Superior temporal gyrus (tissue), 1 donor: ENCODE data around the gene NAALADL2.
"Not testable (repeated sequence)": the region's sequence is repeated elsewhere in the genome, so short reads cannot be mapped to it uniquely, and the experiment has no call there.

Source experiments
- DNase-seq: peaks from one replicate; pipeline ENCODE4 v3.0.0-alpha.2; 2016; ENCODE audit errors: extremely low spot score

NAALADL2 gene

GRCh38 chr3:175421902-175422301, 562.8 kb downstream of the NAALADL2 start:
- DNase-seq = no peak

- DNase-seq = no peak
These were observed 563.6 kb downstream of the NAALADL2 start for GRCh38 chr3:175422744-175423143.

- DNase-seq = not testable (repeated sequence)
These were observed 564.7 kb downstream of the NAALADL2 start for GRCh38 chr3:175423848-175424247.

- DNase-seq = no peak
These were observed 567.7 kb downstream of the NAALADL2 start for GRCh38 chr3:175426805-175427204.

GRCh38 chr3:175428466-175428865, 569.3 kb downstream of the NAALADL2 start:
- DNase-seq = no peak

GRCh38 chr3:175430983-175431773, 572.0 kb downstream of the NAALADL2 start:
- DNase-seq = no peak

GRCh38 chr3:175432376-175433025, 573.4 kb downstream of the NAALADL2 start:
- no peak for DNase-seq

- DNase-seq = no peak
These were observed 574.0 kb downstream of the NAALADL2 start for GRCh38 chr3:175433026-175433674.

GRCh38 chr3:175434561-175434960, 575.4 kb downstream of the NAALADL2 start:
- no peak for DNase-seq

GRCh38 chr3:175443682-175444081, 584.5 kb downstream of the NAALADL2 start:
- DNase-seq = no peak

GRCh38 chr3:175445741-175446140, 586.6 kb downstream of the NAALADL2 start:
- no peak for DNase-seq

GRCh38 chr3:175447521-175447920, 588.4 kb downstream of the NAALADL2 start:
- DNase-seq = no peak

GRCh38 chr3:175453361-175453760, 594.2 kb downstream of the NAALADL2 start:
- DNase-seq = no peak

- no peak for DNase-seq
These were observed 597.3 kb downstream of the NAALADL2 start for GRCh38 chr3:175456466-175456865.

GRCh38 chr3:175457301-175457700, 598.2 kb downstream of the NAALADL2 start:
- DNase-seq = no peak

GRCh38 chr3:175460849-175461399, 601.8 kb downstream of the NAALADL2 start:
- not testable (repeated sequence) for DNase-seq

- no peak for DNase-seq
These were observed 605.2 kb downstream of the NAALADL2 start for GRCh38 chr3:175464362-175464761.

- DNase-seq = no peak
These were observed 610.0 kb downstream of the NAALADL2 start for GRCh38 chr3:175469124-175469523.

GRCh38 chr3:175475765-175476164, 616.6 kb downstream of the NAALADL2 start:
- no peak for DNase-seq

GRCh38 chr3:175476489-175476888, 617.4 kb downstream of the NAALADL2 start:
- peak; percentile 55 for DNase-seq

- DNase-seq = peak; percentile 76
These were observed 618.6 kb downstream of the NAALADL2 start for GRCh38 chr3:175477651-175478224.

GRCh38 chr3:175478301-175478700, 619.2 kb downstream of the NAALADL2 start:
- DNase-seq = peak; percentile 58
